KMS-11 (cell line): ENCODE measurements around the gene PHKG1.
"Not testable (repeated sequence)": the region's sequence is repeated elsewhere in the genome, so short reads cannot be mapped to it uniquely, and the experiment has no call there.

Source experiments
- H2AFZ ChIP-seq: fragments of 200-600 bp; sonication (generic); 2 replicates; pipeline ENCODE4 v1.6.1; 2016; ENCODE audit warnings: antibody characterized with exemption, mixed run types, low read depth
- H3K27ac ChIP-seq: fragments of 200-600 bp; sonication (generic); 2 replicates; pipeline ENCODE4 v1.6.1; 2016; ENCODE audit warnings: mild to moderate bottlenecking, mixed run types
- H3K27me3 ChIP-seq: fragments of 200-600 bp; sonication (generic); 2 replicates; pipeline ENCODE4 v1.6.1; 2017; ENCODE audit warnings: mild to moderate bottlenecking, low read depth, mixed run types, moderate library complexity; ENCODE audit not compliant: insufficient read depth
- H3K36me3 ChIP-seq: fragments of 200-600 bp; sonication (generic); 2 replicates; pipeline ENCODE4 v1.6.1; 2017; ENCODE audit warnings: mild to moderate bottlenecking, mixed run types; ENCODE audit not compliant: insufficient read depth
- H3K4me1 ChIP-seq: fragments of 200-600 bp; sonication (generic); 2 replicates; pipeline ENCODE4 v1.6.1; 2016; ENCODE audit warnings: mild to moderate bottlenecking, low read depth, mixed run types; ENCODE audit not compliant: poor library complexity, severe bottlenecking
- H3K4me2 ChIP-seq: fragments of 200-600 bp; sonication (generic); 2 replicates; pipeline ENCODE4 v1.7.0; 2016; ENCODE audit warnings: mild to moderate bottlenecking, mixed run types
- H3K4me3 ChIP-seq: fragments of 200-600 bp; sonication (generic); IDR thresholded peaks from 2 replicates; pipeline ENCODE4 v1.6.1; 2017; ENCODE audit warnings: low read depth, low read length, mixed read lengths; ENCODE audit not compliant: insufficient read depth
- H3K79me2 ChIP-seq: fragments of 200-600 bp; sonication (generic); 2 replicates; pipeline ENCODE4 v1.6.1; 2016; ENCODE audit warnings: low read depth, mixed run types; ENCODE audit not compliant: insufficient read depth
- H3K9ac ChIP-seq: fragments of 200-600 bp; sonication (generic); 2 replicates; pipeline ENCODE4 v1.6.1; 2016; ENCODE audit warnings: mild to moderate bottlenecking, mixed run types
- H4K20me1 ChIP-seq: fragments of 200-600 bp; sonication (generic); 2 replicates; pipeline ENCODE4 v1.6.1; 2016; ENCODE audit warnings: mild to moderate bottlenecking, mixed run types; ENCODE audit not compliant: insufficient read depth
- CTCF ChIP-seq: fragments of 200-600 bp; sonication (generic); conservative IDR thresholded peaks from 2 replicates; pipeline ENCODE4 v1.6.1; 2017; ENCODE audit warnings: low read depth, mild to moderate bottlenecking, antibody characterized with exemption, low read length, moderate library complexity, mixed read lengths

The PHKG1 gene

GRCh38 chr7:56107954-56108258 lies 15.2 kb upstream of the PHKG1 start:
- TF ChIP-seq CTCF: no peak
- peaks cover 33% of the 10 kb centered on the region for H3K4me1 ChIP-seq
- no peak overlapping the region for H3K4me3 ChIP-seq
- H3K9ac ChIP-seq: no peak overlapping the region
- no peak overlapping the region for H3K4me2 ChIP-seq
- peaks cover 3% of the 10 kb centered on the region; the same call in 1 of the 2 replicates for H4K20me1 ChIP-seq
- peaks cover 16% of the 10 kb centered on the region; the same call in 1 of the 2 replicates for H3K36me3 ChIP-seq
- no peak overlapping the region for H3K27ac ChIP-seq
- H3K27me3 ChIP-seq: no peaks in the 10 kb centered on the region
- no peak overlapping the region for H2AFZ ChIP-seq
- H3K79me2 ChIP-seq: peaks cover 29% of the 10 kb centered on the region

- H3K27me3 ChIP-seq: no peaks in the 10 kb centered on the region
- H3K9ac ChIP-seq: peak within 1 kb of the TSS; percentile 86
- peak within 1 kb of the TSS; percentile 74 for H2AFZ ChIP-seq
- H4K20me1 ChIP-seq: peaks cover 3% of the 10 kb centered on the region; the same call in 1 of the 2 replicates
- H3K27ac ChIP-seq: peak within 1 kb of the TSS; percentile 63
- peaks cover 29% of the 10 kb centered on the region for H3K79me2 ChIP-seq
- peaks cover 28% of the 10 kb centered on the region; the same call in 1 of the 2 replicates for H3K36me3 ChIP-seq
- H3K4me3 ChIP-seq: no peak within 1 kb of the TSS
- H3K4me2 ChIP-seq: peak within 1 kb of the TSS; percentile 59
- no peak for TF ChIP-seq CTCF
- peaks cover 49% of the 10 kb centered on the region for H3K4me1 ChIP-seq
Measured at GRCh38 chr7:56106108-56107073, 13.6 kb upstream of the PHKG1 start, which contains the start of gene CHCHD2. Gene CHCHD2, minus strand, starts transcription at chr7:56106476. Its CDS starts 63 bp downstream, at chr7:56106413.

- peak overlapping the region; percentile 86 for H3K9ac ChIP-seq
- H3K79me2 ChIP-seq: peaks cover 29% of the 10 kb centered on the region
- H3K4me2 ChIP-seq: peak overlapping the region; percentile 59
- H2AFZ ChIP-seq: no peak overlapping the region
- no peak overlapping the region for H3K4me3 ChIP-seq
- peaks cover 3% of the 10 kb centered on the region; the same call in 1 of the 2 replicates for H4K20me1 ChIP-seq
- peak overlapping the region; percentile 63 for H3K27ac ChIP-seq
- peaks cover 28% of the 10 kb centered on the region; the same call in 1 of the 2 replicates for H3K36me3 ChIP-seq
- no peak for TF ChIP-seq CTCF
- peaks cover 54% of the 10 kb centered on the region for H3K4me1 ChIP-seq
- H3K27me3 ChIP-seq: no peaks in the 10 kb centered on the region
Measured at GRCh38 chr7:56105508-56105907, 12.8 kb upstream of the PHKG1 start.

GRCh38 chr7:56104138-56104537 lies 11.4 kb upstream of the PHKG1 start:
- H4K20me1 ChIP-seq, H3K4me2 ChIP-seq, H3K27me3 ChIP-seq, H3K9ac ChIP-seq, H2AFZ ChIP-seq, H3K27ac ChIP-seq, H3K4me3 ChIP-seq: not testable (repeated sequence)
- peaks cover 64% of the 10 kb centered on the region for H3K4me1 ChIP-seq
- H3K79me2 ChIP-seq: peaks cover 29% of the 10 kb centered on the region
- H3K36me3 ChIP-seq: peaks cover 28% of the 10 kb centered on the region; the same call in 1 of the 2 replicates
